GM10266 (cell line): Measurements from ENCODE around the gene PRKCE.

Experiments
- DNase-seq: peaks from one replicate; pipeline ENCODE4 v3.0.0; 2012; ENCODE audit errors: extremely low spot score
- TF ChIP-seq, protein P1 (sequence below): IDR thresholded peaks from 2 replicates; pipeline ENCODE4 v1.5.1; 2012; ENCODE audit warnings: mild to moderate bottlenecking, low read depth; ENCODE audit not compliant: control insufficient read depth, insufficient read depth; ENCODE audit errors: missing control alignments

The PRKCE gene

DNA sequence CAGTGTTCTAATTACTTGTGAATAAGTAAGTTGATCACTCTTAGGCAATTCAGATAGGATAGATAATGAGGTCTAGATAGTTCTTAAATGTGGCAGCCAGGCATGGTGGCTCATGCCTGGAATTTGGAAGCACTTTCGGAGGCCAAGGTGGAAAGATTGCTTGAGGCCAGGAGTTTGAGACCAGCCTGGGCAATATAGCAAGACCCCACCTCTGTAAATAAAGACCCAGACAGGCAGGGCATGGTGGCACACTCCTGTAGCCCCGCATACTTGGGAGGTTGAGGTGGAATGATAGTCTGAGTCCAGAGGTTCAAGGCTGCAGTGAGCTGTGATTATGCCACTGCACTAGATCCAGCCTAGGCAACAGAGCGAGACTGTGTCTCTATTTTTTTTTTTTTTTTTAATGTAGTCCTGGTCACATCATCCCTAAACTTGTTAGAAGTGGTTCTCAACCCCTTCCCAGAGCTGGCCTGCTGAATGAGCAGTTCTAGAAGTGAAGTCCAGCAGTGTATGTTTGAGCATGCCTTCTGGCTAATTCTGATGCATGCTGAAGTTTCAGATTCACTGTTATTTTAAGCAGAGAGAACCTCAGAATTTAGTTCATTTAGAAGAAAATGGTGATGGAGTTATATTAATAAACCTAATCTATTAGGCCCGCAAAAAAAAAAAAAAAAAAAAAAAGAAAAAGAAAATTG is 306.2 kb downstream of the PRKCE start:
- DNase-seq, result no peak
- TF ChIP-seq, protein P1, sequence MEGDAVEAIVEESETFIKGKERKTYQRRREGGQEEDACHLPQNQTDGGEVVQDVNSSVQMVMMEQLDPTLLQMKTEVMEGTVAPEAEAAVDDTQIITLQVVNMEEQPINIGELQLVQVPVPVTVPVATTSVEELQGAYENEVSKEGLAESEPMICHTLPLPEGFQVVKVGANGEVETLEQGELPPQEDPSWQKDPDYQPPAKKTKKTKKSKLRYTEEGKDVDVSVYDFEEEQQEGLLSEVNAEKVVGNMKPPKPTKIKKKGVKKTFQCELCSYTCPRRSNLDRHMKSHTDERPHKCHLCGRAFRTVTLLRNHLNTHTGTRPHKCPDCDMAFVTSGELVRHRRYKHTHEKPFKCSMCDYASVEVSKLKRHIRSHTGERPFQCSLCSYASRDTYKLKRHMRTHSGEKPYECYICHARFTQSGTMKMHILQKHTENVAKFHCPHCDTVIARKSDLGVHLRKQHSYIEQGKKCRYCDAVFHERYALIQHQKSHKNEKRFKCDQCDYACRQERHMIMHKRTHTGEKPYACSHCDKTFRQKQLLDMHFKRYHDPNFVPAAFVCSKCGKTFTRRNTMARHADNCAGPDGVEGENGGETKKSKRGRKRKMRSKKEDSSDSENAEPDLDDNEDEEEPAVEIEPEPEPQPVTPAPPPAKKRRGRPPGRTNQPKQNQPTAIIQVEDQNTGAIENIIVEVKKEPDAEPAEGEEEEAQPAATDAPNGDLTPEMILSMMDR, result no peak

DNA sequence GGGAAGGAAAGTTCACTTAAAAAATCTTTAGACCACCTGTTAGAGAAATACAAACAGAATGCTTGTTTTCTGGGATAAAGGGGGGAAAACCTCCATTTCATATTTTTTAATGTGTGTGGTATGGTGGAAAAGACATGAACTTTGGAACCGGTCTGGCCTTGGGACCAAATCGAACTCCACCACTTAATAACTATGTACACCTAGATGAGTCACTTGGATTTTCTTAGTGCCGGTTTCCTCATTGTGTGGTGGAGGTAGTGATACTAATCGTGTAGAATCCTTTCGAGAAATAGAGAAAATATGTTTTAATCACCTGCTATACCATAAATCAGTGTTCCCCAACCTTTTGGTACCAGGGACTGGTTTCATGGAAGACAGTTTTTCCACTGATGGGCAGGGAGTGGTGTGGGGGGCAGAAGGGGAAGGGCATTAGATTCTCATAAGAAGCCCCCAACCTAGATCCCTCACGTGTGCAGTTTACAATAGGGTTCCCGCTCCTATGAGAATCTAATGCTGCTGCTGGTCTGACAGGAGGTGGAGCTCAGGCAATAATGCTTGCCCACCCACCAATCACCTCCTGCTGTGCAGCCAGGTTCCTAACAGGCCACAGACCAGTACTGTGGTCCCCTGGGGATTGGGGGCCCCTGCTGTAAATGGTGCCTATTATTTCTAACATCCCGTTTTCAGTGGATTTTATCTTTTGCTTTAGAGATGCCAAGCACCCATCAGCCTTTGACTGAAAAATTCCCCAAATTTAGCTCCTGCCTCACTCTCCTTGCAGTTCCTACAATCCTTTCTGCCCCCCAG is 308.8 kb downstream of the PRKCE start:
- no peak for DNase-seq
- TF ChIP-seq, protein P1, result no peak

DNA sequence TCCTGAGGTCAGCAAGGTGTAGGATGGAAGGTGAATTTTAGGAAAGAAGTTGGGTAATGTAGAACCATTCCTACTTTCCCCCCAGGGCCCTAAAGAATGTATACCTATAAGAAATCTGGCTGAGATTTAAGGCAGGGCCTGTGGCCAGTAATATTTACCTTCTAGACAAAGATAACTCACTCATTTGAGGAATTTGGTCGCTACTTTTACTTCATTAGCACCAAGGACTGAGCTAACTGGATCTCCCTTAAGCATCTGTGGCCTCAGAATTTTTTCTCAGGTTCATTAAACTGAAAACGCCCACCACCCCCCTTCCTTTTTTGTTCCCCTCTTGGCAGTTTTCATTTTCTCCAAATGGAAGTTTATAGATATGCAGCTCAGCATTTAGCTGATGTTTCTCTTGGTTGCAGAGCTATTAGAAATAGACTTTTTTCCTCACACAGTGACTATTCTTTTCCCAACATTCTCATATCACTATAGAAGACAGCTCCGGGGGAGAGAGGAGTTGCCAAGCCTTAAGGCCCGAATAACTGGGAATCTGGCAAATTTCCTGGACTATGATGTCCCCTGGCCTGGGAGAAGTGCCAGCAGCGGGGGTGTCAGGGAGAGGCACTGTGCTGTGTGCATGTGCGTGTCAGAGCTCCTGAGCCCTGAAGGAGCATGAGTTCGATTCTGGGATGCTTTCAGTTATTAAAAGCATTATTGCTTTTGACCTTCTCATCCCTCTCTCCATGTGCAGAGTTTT is 310.9 kb downstream of the PRKCE start:
- TF ChIP-seq, protein P1, result no peak
- DNase-seq, result no peak

GRCh38 chr2:45963816-45964215 is 312.3 kb downstream of the PRKCE start:
- TF ChIP-seq, protein P1, result no peak
- DNase-seq, result no peak

DNA sequence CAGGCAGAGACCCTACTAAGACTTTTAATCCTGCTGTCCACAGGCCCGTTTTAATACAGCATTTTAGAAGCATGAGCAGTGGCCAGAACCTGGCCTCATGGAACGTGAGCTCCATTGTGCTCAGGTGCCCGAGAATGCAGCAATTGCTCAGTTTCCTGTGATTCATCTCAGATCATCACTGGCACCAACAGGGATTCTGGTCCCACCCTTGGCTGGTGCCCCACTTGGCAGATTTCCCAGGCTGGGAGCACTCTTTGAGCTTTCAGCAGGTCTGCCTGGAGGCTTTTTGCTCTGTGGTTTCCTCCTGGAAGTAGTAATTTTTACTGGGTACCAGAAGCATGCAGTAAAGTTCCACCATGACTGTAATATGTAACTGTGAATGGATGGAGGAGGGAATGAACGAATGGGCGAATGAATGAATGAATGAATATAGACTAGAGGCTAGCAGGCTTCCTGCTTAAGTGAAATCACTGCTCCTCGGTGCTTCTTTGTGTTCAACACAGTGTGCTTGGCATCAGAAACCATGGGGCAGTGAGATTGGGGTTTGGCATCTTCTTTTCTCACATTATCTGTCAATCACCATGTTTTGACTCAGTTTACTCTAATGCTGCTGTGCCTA is 312.9 kb downstream of the PRKCE start:
- TF ChIP-seq, protein P1, result no peak
- DNase-seq, result no peak

DNA sequence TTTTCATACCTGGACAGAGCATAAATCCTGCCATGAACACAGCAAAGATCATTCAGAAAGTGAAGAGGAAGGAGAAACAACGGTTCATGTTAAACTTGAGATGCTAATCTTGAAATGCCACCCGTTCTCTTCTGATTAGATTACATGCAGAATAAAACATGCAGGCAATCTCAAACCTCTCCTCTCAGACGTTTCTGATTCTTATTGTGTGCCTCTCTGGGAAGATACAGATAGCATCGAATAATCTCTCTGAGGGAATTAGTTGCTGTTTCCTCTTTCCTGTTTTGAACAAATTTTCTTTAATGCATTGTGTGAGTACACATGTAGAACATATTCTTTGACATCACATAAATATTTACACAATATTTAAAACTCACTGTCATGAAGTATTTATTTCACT is 313.4 kb downstream of the PRKCE start:
- no peak for DNase-seq
- TF ChIP-seq, protein P1, result no peak
